NCI-H510A treated with DMSO at 0.1 percent for 48 hours (cell line): Measurements from ENCODE around the gene SLC43A3.
A peak's percentile ranks its signal among the peaks of the same experiment; 100 is the strongest.

ENCODE experiments used
- DNase-seq: peaks from one replicate; lab custom pipeline; 2025; lab: John Stamatoyannopoulos, UW

SLC43A3 gene

DNA sequence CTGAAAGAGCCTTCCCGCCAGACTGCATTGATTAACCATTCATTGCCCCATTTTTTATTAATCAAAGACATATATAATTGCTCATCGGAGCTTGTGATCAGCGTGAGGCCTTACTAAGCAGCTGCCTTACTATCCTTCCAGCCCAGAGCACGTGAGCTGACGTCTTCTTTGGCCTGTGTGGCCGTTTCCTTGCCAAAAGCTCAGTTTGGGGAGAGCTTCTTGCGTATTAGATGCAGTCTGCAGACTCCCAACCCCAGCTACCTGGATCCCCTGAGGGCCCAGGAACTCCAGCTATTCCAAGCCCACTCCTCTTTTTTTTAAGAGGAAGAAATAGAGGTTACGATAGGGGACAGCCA is 784 bp upstream of the SLC43A3 start:
- no peak for DNase-seq

DNA sequence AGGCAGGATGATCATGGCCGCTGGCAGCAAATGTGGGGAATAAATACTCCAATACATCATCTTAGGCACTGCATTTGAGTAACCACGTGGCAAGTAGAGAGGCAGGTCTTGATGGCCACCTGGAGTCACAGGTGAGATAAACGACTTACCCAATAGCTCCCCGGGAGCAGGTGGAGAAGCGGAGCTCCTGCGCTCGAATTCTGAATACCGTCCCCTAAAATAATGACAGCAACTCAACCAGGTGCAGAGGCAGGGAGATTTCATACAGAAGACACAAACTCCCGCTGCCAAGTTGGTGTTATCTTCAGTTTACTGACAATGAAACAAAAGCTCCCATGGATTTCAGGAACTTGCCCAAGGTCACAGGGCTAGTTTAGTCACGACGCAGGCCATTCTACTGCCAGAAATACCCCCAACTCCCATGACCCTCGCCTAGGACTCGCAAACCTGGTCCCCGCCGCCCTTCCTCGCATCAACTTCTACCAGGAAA is 437 bp downstream of the SLC43A3 start:
- DNase-seq: peak; percentile 57

DNA sequence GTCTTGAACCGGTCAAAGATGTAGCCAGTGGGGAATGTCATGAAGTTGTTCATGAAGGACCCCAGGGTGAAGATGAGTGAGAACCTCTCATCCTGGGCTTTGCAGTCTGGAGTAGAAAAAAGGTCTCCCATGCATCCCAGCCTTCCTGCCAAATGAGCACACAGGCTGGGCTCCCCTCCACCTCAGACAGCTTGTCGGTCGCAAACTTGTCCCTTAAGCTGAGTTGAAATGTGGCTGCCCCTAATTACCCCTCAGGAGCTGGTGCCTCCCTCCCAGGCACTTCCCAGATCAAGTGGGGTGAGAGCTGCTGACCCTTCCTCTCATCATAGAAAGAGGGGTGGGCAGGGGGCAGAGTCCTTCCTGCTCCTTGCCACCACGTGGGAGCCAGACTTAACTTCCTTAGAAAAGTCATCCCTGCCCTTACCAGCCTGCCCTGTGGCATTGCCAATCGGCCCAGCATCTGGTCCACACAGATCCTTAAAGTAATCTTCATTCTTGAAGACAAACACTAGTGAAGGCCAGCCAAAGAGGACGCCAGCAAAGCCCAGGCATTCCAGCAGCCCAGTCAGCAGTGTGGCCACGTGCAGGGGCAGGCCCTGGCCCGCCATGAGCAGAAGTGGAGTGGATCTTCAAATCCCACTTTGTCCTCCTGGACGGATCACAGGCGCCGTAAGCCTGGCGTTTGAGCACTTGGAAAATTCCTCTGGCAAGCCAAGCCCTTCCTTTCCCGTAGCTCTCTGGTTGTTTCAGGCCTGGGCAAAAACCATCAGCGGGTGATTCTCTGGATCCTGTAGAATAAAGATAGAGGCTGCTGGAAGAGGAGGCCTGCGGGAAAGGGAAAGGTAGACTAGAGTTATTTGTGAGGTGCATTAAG is 1.1 kb downstream of the SLC43A3 start:
- DNase-seq: peak; percentile 57

DNA sequence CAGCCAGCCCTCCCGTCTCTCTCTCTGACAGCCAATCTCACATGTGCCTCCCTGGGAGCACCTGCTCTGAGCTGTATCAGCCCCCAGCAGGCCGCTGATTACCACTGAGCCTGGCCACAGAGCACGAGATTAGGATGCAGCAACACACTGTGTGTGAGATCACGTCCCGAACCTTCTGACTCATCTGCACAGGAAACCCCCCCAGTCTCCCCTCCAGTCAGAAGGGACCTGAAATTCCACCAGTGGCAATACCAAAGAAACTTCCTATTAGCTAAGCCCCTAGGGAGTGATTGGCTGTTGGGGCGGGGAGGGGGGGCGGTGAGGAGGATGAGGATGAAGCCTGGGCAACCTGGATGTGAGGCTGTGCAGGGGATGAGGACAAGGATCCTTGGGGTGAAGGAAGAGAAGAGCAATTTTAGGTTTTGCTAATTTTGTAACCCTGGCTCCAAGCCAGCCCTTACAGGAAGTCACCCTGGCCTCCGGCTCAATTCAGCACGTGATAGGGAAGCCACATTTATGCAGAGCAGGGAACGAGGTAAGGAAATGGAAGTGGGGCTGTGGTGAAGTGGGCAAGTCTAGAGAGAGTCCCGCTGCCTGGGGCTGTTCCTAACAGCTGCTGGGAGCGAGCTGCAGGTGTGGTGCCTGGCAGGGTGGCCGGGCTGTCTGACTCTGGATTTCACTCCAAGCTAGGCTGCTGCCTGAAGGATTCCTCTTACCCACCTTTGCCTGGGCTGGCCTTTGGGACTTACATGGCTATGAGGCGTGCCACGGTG is 1.9 kb downstream of the SLC43A3 start:
- DNase-seq: peak; percentile 57

DNA sequence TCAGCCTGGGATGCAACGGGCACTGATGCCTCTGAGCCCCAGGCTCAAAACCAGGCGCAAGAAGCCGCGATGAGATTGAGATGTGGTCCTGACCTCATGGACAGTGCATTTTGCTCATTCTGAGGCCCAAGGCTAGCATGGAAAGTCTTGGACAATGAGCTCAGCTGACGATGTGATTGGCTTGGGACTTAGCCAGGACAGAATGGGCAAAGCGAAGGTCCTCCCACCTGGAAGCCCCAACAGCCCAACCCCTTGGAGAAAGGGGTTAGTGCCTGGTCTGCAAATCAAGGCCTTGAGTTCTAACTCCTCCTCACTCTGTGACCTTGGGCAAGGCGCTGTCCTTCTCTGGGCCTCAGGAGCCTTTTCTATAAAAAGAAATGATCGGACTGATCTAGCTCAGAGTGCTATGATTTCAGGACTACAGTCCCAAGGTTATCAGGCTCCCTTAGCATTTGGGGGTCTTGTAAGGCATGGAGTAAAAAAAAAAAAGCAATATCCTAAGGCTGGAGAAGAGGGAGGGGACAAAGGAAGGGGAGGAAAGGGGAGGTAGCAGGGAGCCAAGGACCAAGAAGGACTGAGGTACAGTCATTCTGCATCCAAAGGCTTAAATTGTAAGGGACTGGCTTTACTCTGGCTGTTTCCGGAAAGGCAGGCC is 2.7 kb downstream of the SLC43A3 start:
- no peak for DNase-seq

DNA sequence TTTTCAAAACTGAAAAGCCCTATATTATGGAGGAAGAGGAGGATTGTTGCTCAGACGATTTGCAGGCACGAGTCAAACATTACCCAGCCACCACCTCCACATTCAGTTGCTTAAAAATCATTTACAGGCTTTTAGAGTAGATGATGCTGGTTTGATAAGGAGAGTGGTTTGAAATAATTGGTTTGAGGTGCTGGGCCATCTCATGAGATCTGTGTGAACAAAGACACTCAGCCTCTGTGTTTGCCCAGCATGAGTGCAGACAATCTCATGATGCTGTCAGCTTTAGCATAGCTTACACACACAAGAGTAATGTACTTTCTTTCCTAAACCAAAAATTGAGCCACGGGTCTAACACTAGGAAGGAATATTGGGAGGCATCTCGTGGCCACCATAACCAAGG is 4.3 kb downstream of the SLC43A3 start:
- DNase-seq: no peak

DNA sequence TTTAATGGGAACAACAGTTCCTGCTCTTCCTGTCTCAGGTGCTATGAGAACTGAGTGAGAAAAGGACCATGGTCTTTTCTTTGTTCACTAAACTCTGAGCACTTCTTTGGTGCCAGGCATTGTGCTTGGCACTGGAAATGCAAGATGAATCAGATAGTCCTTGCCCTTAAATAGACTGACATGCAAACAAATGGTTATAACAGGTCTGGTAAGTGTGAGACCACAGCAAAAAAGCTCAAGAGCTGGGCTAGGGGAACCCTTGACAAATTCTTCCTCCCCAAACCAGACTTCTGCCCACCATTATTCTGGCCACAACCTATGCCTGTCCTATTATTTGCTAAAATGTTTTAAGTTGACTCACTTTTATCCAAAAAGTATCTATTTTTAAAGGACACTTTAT is 5.1 kb downstream of the SLC43A3 start:
- no peak for DNase-seq

DNA sequence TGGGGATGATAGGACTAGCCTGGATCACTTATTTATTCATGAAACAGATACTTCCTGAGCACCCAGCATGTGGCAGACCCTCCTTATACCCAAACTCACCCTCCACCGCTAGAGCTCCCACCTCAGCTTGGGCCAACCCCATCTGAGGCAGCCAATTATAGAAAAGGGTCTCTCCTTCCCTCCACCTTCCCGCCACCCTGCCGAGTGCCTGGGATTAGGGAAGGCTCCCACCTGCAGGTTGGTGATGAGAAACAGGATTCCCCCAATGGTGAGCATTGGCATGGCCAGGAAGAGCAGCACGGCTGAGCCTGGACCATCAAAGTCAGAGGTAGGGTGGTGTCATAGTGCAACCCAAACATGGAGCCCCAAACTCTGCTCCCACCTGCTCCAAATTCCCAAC is 5.9 kb downstream of the SLC43A3 start:
- DNase-seq: no peak

DNA sequence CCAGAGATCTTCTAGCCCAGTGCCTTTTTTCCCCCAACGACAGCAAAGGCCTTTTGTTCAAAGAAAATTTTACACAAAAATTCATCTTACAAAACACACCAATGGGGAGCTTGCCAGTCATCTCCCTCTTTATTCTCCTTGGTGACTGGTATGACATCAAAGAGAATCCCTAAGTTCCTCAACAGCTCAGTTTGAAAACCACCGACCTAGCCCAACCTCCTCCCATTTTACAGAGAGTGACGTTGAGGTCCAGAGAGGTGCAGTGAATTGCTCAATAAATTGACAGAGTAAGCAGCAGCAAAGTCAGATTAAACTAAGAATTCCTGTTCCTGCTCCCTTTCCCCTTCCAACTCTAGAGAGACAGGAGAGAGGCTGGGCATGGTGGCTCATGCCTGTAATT is 7.8 kb downstream of the SLC43A3 start:
- DNase-seq: no peak

DNA sequence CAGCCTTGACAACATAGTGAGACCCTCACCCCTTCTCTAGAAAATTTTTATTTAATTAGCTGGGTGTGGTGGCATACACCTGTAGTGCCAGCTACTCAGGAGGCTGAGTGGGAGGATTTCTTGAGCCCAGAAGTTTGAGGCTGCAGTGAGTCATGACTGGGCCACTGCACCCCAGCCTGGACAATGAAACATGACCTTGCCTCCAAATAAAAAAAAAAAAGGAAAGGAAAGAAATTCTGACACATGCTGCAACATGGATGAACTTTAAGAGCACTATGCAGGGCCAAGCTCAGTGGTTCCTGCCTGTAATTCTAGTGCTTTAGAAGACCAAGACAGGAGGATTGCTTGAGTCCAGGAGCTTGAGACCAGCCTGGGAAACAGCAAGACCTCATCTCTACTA is 8.8 kb downstream of the SLC43A3 start:
- no peak for DNase-seq

DNA sequence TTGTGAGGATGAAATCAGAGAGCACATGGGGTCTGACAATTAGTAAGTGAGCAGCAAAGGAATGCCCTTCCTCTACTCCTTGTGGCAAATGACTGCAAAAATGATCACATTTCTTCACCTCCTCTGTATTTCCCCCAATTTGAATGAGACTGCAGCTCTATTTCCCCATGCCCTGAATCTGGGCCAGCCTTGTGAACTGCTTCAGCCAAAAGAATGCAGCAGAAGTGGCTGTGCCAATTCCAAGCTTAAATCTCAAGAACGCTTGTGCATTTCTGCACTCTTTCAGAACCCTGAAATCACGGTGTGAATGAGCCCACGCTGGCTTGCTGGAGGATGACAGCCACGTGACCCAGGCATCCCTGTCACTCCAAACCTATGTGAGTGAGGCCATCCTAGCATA is 9.9 kb downstream of the SLC43A3 start:
- DNase-seq: no peak

DNA sequence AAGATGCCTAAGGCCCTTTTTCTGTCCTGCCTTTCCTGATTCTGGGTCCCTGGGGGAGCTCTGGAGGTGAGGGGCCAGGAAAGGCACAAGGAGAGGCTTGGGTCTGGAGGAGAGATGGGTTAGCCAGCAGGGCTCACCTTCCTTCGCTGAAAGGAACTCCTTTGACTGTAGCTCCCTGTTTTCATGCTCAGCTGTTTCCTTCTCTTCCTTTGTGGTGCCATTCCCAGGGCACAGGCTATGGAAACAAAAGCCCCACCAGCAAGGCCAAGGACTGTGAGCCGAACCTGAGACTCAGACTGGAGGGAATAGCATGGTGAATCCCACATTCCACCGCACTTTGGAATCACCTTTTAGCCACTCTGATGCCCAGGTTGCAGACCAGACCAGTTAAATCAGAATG is 10.5 kb downstream of the SLC43A3 start:
- DNase-seq: no peak

DNA sequence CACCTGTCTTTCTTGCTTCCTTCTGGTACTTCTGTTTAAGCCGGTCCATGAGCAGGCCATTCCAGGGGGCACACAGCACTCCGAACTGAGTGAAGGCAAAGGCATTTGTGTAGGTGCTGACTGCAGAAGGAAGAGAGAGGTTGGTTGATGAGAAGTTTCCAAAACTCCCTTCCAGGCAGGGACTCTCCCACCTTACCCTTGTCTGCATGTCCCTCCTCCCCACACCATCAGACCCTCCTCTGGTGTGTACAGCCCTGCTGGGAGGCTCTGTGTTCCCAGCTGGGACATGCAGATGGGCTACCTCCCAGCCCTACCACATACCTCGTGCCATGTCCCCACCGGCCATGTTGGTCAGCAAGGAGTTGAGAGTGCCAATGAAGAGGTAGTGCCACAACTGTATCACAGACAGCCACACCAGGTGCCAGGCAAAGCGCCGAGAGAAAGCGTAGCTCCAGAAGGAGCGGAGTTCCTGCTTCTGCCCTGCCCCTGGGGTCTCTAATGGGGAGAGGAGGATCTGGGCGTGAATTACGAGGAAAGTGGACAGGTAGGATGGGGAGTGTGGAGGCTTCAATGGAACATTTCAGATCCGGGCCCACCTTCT is 12.2 kb downstream of the SLC43A3 start:
- DNase-seq: no peak

DNA sequence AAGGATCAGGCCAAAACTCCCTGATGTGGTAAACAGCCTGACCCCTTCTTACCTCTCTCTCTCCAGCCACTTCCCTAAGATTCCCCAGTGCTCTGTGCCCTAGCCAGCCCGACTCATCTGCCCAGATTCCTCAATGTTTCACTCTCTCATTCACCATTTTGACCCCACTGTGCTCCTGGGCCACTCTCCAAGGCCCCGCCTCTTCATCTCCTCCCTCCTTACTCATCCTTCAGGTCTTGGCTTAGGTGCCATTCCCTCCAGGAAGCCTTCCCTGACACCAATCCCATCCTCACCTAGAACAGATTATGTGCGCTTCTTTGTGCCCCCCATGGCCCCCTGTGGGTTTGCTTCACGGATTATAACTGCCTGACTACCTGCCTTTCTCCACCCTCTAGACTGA is 13.2 kb downstream of the SLC43A3 start:
- no peak for DNase-seq

DNA sequence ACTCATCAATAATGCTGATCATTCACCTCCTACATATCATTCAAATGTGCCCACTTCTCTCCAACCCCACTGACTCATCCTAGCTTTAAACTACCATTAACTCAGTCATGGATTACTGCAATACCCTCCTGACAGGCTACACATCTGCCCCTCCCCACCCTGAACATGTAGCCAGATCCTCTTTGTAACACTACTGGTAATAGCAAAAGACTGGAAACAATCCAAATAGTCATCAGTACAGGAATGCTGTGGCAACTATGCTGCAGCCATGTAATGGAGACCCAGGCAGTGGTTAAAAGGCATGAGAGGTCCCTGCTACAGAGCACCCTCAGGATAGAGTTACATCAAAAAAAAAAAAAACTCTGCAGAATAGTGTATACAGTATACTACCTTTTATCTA is 16.6 kb downstream of the SLC43A3 start:
- no peak for DNase-seq

DNA sequence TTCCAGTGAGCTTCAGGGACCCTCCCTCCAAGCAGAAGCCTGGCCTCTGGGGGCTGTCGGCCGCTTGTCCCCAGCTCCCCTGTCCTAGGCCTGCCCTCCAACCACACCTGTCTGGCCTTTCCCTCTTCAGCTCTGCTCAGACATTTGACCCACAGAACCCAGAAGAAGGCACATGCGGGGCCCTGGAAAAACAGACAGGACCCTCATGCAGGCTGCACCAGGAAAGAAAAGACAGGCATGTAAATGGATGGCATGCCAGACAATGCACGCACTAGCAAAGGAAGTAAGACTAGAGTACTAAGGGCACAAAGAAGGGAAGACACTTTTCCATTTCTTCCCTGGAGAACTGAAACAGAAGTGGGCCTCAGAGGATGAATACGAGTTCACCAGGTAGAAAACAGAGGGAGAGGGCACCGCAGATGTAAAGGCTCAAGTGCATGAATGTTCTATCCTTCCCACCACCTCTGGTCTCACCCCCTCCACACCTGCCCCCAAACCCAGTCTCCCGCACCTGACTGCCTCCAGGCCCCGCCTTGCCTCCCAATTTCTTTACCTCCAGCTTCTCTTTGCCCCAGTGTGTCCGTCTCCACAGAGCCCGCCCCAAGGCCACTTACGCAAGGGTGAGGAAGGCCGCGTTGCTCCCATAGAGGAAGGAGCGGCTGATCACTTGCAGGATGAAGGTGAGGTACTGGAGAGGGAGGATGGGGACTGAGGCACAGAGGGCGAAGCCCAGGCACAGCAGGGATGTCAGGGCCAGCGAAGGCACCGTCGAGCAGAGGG is 17.4 kb downstream of the SLC43A3 start:
- DNase-seq: no peak

DNA sequence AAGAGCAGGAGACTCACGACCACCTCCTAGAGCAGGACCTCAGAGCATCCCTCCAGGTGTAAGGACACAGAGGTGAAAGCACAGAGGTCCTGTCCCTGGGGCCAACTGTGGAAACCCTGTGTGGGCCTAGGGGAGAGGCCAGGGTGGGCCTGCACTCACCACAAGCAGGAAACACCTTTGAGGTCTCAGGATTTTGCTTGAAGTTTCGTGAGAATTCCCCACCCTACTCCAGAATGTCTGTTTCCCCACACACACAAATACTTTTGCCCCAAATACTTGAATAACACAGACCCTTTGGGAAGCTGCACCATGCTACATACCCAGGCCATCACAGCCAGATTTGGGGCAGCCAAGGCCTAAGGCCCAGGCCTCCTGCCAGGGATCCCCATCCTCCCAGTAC is 18.1 kb downstream of the SLC43A3 start:
- DNase-seq: no peak

DNA sequence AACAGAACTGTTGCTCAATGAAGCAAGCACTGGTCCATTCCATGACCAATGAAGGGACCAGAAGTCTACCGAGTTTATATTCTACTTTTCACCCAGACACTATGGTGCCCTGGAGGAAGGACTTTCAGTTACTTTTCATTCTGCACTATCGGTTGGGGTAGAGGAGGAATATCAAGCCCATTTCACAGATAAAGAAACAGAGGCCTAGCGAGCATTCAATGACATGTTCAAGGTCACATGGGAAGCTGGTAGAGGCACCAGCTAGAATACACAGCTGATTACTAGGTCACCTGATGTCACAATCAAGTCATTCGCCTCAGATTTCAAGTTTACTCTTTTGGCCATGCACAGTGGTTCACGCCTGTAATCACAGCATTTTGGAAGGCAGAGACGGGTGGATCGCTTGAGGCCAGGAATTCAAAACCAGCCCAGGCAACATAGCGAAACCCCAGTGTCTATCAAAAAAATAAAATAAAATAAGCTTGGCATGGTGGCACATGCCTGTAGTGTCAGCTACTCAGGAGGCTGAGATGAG is 18.9 kb downstream of the SLC43A3 start:
- DNase-seq: no peak

DNA sequence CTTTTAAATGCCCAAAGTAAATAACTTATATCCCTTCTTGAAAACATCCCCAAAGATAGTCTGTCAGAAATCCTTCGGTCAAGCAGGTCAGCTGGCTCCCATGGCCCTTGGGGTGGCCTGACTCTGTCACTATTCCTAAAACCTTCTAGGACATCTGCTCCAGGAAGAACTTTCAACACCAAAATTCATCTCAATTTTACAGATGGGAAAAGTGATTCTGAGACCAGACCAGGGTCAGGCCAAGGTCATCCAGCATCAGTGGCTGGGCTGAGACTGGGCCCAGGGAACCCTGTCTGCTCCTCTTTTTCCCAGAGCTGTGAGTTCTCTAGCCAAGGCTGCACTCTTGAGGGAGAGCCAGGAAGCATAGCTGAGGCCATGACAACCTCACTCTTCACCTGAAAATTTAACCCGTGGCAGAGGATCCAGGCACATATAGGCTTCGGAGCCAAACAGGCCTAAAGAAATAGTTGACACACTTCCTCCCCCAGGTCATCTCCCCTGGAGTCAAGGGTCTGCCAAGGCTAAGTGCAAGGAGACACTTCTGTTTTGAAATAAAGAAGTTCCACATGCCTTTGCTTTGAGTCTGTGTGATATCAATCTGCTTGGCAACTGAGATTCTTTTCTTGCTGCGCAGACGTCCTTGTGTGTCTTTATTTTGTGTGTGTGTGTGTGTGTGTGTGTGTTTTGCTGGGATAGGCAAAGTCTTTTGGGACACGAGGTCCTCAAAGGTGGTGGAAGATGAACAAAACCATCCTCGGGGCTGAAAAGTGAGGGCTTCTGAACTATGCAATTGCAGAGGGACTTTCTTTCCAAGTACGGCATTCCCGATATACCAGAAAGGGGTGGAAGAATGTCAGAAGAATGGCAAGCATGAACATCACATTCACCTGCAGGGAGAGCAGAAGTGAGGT is 19.7 kb downstream of the SLC43A3 start:
- no peak for DNase-seq

DNA sequence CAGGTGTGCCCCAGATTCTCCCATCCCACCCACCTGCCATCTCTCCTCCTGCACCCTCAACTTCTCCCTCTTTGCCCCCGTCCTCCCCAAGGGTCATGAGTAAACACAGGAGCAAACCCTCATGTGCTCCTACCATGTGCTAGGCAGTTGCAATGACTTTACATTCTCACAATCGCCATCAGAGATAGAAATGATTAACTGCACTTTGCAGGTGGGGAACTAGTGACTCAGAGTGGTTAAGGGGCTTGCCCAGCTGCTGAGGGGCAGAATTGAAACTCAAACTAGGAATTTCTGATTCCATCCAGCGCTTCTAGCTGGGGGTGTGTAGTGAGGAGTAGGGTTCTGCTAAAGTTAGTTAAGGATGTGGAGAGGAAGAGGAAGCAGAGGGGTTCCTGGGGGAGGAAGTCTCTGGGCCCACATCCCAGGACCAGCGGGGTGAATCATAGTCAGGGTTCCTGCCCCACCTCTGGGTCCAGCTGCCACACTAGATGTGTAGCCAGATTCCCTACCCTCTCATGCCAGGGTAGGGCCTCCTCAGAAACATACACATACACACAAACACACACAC is 20.5 kb downstream of the SLC43A3 start:
- DNase-seq: no peak
